NCI-H82 (cell line): ENCODE results near the gene MAML2.
A peak's percentile ranks its signal among the peaks of the same experiment; 100 is the strongest.

Source experiments
- DNase-seq: peaks from one replicate; lab custom pipeline; 2025; lab: John Stamatoyannopoulos, UW

Gene MAML2

GRCh38 chr11:96008161-96008720, 334.8 kb downstream of the MAML2 start:
- no peak for DNase-seq

DNA sequence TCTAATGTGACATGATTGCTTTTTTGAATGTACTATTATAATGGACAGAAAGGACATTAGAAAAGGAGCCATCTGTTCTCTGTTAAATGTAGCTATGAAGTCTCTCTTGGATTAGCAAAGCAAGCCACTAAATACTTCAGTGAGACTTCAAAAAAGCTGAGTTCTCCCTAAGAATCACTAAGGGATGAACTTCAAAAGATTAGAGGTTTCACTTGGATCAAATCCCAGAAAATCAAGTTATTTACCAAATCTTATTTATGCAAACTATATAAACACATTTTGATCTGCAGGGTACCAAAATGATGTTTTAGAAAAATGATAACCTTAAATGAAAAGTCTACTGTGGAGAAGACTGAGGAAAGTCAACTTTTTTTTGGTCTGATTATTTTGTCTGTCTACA, 337.0 kb downstream of the MAML2 start:
- DNase-seq: no peak

GRCh38 chr11:96004862-96005261, 338.1 kb downstream of the MAML2 start:
- DNase-seq: no peak

GRCh38 chr11:96002754-96003290, 340.2 kb downstream of the MAML2 start:
- no peak for DNase-seq

DNA sequence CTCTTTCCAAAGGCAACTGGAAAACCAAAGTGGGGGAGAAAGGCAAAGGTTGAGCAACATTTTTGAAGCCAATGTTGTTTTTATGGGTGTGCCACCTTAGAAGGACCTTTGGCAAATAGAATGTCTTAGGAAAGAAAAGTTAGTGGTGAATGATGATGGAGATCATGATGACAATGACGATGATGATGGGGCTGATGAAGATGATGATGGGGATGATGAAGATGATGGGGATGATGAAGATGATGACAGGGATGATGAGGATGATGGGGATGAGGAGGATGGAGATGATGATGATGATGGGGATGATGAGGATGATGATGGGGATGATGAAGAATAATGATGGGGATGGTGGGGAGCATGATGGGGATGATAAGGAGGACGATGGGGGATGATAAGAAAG, 340.7 kb downstream of the MAML2 start:
- DNase-seq: no peak

DNA sequence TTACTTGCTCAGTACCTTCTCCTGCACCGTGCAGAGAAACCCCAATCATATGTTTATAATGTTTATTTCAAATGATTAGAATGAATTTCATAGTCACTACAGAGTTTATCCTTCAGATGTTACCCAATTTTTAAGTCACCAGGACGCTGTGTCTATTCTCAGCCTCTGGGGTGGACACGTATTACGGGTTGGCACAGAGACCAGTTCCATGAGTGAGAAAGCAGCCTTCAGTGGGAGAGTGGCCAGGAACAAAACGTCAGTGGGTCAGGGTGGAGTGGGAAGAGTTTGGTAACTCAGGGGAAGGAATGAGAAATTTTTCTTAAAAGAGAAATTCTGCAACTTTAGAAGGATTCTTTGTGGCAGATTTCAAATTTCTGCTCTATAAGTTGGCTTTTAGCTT, 342.0 kb downstream of the MAML2 start:
- no peak for DNase-seq

- DNase-seq: no peak
Measured at GRCh38 chr11:95999711-96000406, 343.1 kb downstream of the MAML2 start.

GRCh38 chr11:95996621-95997235, 346.3 kb downstream of the MAML2 start:
- DNase-seq: no peak

DNA sequence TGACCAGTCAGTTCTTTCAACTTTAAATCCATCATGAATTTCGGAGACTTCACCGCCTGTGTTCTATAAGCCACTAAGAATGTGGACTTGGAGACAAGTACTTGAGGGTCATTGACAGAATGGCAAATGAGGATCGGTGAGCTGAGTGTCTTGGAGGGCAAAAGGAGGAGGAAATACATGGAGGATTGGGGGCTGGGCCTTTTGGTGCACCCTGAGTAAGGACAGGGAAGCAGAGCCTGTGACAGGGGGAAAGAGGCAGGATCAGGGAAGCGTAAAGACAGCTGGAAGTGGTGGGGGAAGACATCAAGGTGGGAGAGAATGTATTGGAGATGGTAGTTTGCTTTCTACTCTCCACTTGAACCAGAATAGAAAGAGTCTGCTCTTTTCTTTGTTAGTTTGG, 348.7 kb downstream of the MAML2 start:
- peak; percentile 23 for DNase-seq

- DNase-seq: peak; percentile 1
Measured at GRCh38 chr11:95993438-95994298, 349.3 kb downstream of the MAML2 start.

DNA sequence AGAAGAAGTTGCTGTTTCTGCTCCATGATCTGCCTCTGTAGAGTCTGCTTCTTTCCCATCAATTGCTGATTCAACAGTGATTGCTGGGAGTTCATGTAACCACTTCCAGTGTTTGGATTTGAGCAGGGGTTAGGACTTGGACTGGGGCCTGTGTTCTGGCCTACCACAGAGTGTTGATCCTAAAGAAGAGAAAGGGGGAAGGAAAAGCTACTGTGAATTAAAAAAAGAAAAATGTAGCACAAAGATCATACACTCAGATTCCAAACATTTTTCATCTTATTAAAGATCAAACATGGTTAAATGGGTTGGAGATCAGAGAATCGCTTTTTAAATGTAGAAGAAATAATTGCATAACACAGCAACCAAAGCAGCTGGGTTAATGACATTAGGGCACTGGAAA, 351.4 kb downstream of the MAML2 start:
- no peak for DNase-seq

DNA sequence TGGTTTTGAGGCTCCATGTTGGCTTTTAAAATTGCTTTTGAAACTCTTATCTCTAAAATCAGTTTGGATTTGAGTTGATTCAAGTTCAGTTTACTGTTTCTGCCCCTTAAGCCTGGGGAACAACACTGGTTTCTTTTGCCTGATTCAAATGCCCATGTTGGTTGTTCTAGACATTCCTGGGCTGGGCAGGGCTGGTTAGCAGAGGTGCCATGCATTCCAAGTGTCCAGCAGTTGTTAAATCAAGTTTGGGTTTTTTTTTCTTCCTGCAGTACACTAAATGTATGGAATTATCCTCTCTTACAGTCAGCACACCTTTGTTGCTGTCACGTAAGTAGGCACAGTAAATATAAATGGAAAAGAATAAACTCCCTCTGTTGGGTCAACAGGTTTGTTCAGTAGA, 351.9 kb downstream of the MAML2 start:
- DNase-seq: no peak

DNA sequence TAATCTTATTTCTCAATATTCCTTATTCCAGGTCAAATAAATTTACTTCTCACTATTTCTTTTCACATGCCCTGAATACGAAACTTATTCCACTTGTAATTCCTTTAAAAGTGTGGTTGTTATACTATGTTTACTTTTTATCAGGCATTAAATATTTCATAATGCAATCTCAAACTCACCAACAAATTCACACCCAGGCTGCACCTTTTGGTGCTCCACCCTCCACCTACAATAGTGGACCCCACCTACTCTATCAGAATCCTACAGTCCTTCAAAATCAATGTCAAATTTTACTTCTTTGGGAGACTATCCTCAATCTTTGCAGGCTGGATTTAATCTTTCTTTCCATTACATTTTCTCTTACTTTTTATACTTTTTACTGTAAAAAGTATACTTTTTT, 353.2 kb downstream of the MAML2 start:
- no peak for DNase-seq

GRCh38 chr11:95989076-95989605, 353.9 kb downstream of the MAML2 start:
- DNase-seq: no peak

- DNase-seq: no peak
Measured at GRCh38 chr11:95985174-95985808, 357.7 kb downstream of the MAML2 start.

GRCh38 chr11:95984072-95984471, 358.9 kb downstream of the MAML2 start:
- DNase-seq: no peak

DNA sequence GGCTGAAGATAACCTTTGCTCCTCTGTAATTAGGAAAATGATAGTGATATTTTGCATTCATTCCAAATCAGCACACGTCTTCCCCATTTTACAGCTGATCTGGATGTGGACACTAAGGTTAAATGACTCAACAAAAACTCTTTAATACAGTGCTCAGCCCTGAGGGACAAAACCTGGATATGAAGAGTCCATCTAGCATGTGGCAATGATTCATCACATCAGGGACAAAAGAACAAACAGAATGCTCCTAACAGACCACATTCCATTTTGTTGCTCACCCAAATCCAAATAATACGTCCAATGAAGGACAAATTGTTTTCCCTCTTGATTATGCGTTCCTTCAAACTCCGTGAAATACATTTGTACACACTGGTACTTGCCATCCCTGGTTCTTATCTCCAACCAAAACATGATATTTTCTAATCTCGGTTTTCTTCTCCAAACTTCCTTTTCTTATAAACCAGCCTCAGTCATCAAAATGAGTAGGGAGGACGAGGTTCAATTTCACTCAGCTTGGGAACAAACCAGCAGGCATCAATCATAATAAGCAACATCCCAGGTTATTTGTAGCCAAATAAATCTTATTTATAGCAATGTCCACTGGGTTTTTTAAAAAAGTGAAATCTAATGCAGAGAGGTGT, 365.3 kb downstream of the MAML2 start:
- DNase-seq: no peak

DNA sequence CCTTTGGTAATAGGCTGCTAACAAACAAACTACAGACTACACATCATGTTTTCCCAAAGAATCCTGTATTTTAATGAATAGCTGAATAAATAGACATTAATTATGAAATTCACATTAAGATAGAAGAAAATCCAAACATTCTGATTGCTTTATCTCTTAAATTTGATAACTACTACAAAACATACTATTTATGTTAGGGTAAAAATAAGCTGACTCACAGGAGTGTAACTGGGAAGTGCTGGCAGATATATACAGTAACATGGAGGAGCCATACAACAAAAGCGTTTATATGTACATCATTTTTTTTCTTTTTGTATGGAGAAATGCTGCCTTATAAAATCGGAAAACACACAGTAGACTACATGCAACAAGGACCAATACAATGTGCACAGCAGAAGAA, 366.4 kb downstream of the MAML2 start:
- no peak for DNase-seq

DNA sequence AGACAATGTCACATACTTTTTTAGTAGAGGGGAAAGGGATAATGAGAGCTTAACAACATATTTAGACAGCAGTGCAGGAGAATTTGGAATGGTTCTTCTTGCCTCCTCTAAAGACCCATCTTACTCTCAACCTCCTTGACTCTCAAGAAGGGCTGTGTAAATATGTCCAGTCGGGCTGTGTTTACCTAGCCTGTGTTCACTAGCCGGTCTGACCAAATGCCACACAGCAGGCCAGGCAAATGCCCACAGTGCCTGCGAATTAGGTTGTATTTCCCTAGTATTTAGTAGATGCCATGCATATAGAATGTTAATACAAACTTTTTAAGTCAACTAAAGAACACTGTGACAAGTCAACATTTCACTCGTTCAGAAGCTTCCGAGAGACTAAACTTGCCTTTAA, 367.7 kb downstream of the MAML2 start:
- no peak for DNase-seq

DNA sequence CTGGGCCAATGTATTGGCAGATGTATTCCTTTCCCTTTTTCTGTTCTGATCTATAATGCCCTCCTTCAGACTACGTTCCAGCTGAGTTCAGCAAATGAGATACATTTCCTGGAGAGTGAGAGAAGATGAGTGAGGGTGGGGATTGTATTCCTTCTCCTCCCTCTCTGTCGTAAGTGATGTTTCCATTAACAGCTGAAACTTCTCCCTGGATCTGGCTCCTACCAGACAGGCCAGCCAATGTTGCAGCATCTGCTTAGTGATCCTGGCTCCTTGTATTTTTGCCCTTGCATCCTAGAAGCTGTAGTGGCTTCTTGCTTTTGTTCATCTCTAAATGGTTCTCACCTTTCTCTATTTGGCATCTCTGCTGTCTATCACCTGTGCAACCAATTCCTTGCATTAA, 370.9 kb downstream of the MAML2 start:
- no peak for DNase-seq

DNA sequence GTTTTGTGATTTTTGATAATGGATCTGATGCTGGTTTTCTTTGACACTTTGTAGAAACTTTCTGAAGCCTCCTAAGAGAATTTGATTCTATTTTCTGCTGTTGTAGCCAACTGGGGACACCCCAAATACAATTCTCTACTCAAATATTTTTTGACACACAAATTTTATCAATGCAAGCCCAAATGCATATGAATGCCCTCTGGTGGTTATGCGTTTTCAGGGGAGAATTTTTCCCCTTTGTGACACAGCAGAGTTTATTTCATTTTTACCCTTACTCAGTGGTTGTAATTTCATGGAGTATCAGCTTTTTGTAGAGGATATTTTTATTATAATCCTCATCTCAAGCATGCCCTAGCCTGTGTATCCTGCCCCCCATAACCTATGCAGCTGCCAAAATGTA, 374.4 kb downstream of the MAML2 start:
- DNase-seq: no peak
